ENCODE data around the gene MS4A12.

DNA sequence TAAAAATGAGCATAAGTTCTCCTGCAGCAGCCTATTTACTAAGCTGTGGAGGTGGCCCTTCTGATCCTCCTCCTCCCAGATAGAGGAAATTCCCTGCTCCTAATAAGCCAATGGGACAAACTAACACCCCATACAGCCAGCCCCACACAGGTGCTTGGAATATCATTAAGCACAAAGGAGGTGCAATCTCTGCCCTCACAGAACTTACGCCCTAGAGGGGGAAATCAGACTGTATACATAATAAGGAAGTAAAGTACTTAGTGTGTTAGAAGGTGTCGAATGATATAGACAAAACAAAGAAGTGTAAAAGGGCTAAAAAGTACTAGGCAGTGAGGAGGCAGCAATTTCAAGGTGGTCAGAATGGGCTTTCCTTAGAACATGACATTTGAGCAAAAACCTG, 5.8 kb downstream of the MS4A12 start:
- TF ChIP-seq EZH2phosphoT487 (IDR thresholded peaks at IDR 0.05; ENCODE audit: borderline replicate concordance, low read depth, low read length), result no peak
- TF ChIP-seq, protein P1, sequence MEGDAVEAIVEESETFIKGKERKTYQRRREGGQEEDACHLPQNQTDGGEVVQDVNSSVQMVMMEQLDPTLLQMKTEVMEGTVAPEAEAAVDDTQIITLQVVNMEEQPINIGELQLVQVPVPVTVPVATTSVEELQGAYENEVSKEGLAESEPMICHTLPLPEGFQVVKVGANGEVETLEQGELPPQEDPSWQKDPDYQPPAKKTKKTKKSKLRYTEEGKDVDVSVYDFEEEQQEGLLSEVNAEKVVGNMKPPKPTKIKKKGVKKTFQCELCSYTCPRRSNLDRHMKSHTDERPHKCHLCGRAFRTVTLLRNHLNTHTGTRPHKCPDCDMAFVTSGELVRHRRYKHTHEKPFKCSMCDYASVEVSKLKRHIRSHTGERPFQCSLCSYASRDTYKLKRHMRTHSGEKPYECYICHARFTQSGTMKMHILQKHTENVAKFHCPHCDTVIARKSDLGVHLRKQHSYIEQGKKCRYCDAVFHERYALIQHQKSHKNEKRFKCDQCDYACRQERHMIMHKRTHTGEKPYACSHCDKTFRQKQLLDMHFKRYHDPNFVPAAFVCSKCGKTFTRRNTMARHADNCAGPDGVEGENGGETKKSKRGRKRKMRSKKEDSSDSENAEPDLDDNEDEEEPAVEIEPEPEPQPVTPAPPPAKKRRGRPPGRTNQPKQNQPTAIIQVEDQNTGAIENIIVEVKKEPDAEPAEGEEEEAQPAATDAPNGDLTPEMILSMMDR (conservative IDR thresholded peaks at IDR 0.05; ENCODE audit: low read length), result no peak
